Stimulated activated CD4-positive, alpha-beta T cell treated with anti-CD3 and anti-CD28 coated beads, Interleukin-4, amount 100 ng/mL, for 4 hours (primary cell): ENCODE data around the gene DROSHA.
A peak's percentile ranks its signal among the peaks of the same experiment; 100 is the strongest.
"Not testable (repeated sequence)": the region's sequence is repeated elsewhere in the genome, so short reads cannot be mapped to it uniquely, and the experiment has no call there.

Experiments
- DNase-seq, 2 experiments: peaks; one replicate each; pipeline ENCODE4 v3.0.0-alpha.2; 2020

DROSHA gene

GRCh38 chr5:31531888-31532547 lies at the start of gene DROSHA, which contains the start of gene C5orf22:
DROSHA (minus strand) TSS chr5:31532093; CDS start chr5:31529059, 3,034 bp downstream.
C5orf22 (plus strand) TSS chr5:31532301; CDS start chr5:31532393, 92 bp downstream.
- DNase-seq = peak; percentile 88 to 89

- DNase-seq = no peak
These were observed 47.7 kb upstream of the DROSHA start for GRCh38 chr5:31579558-31579957.

- no peak for DNase-seq
These were observed 45.5 kb upstream of the DROSHA start for GRCh38 chr5:31577438-31577837.

GRCh38 chr5:31574772-31575171 lies 42.9 kb upstream of the DROSHA start:
- no peak for DNase-seq

GRCh38 chr5:31573494-31574142 lies 41.7 kb upstream of the DROSHA start:
- DNase-seq = no peak

GRCh38 chr5:31569068-31569467 lies 37.2 kb upstream of the DROSHA start:
- DNase-seq = no peak

- DNase-seq = no peak
These were observed 36.5 kb upstream of the DROSHA start for GRCh38 chr5:31568302-31568835.

- DNase-seq = not testable (repeated sequence)
These were observed 34.5 kb upstream of the DROSHA start for GRCh38 chr5:31566362-31566761.

GRCh38 chr5:31563216-31563615 lies 31.3 kb upstream of the DROSHA start:
- no peak for DNase-seq

- DNase-seq = no peak
These were observed 30.1 kb upstream of the DROSHA start for GRCh38 chr5:31561946-31562345.

GRCh38 chr5:31559942-31560341 lies 28.0 kb upstream of the DROSHA start:
- DNase-seq = no peak

GRCh38 chr5:31556461-31556860 lies 24.6 kb upstream of the DROSHA start:
- DNase-seq = no peak

- DNase-seq = no peak
These were observed 22.7 kb upstream of the DROSHA start for GRCh38 chr5:31554552-31554951.

GRCh38 chr5:31553863-31554262 lies 22.0 kb upstream of the DROSHA start:
- DNase-seq = no peak

GRCh38 chr5:31551878-31552277 lies 20.0 kb upstream of the DROSHA start:
- no peak for DNase-seq

- DNase-seq = peak in 1 of 2 experiments; percentile 27
These were observed 17.2 kb upstream of the DROSHA start for GRCh38 chr5:31549114-31549513.

GRCh38 chr5:31537851-31538250 lies 6.0 kb upstream of the DROSHA start:
- DNase-seq = no peak

GRCh38 chr5:31537349-31537748 lies 5.5 kb upstream of the DROSHA start:
- DNase-seq = no peak

- no peak for DNase-seq
These were observed 5.0 kb upstream of the DROSHA start for GRCh38 chr5:31536873-31537272.

- no peak for DNase-seq
These were observed 2.7 kb upstream of the DROSHA start for GRCh38 chr5:31534527-31535046.

- peak in 1 of 2 experiments; percentile 11 for DNase-seq
These were observed 378 bp downstream of the DROSHA start for GRCh38 chr5:31531543-31531887.

- no peak for DNase-seq
These were observed 1.2 kb downstream of the DROSHA start for GRCh38 chr5:31530541-31531265.

GRCh38 chr5:31523041-31523440 lies 8.9 kb downstream of the DROSHA start:
- DNase-seq = no peak
